Measurements from ENCODE around the gene SUFU. TPM values are rescaled to one million over a fixed set of nuclear protein-coding genes. Genes with fewer than 3 reads are reported as not detected.

Gene SUFU
- total and polyA plus RNA-seq, 2 of the 4 experiments (the other 2 are of a cell fraction) = 2.2 to 11.0 TPM

- CTCF ChIA-PET = no interaction called here
- Histone ChIP-seq H3K9me1 (ENCODE audit: insufficient read depth, low read length) (peaks cover 16% of the 10 kb centered on the region), H4K5ac (ENCODE audit: low read depth, low read length) (no peak overlapping the region), H3K9ac (ENCODE audit: low read depth, low read length) (no peak overlapping the region), H3K4me1 (ENCODE audit: control insufficient read depth, insufficient read depth, low read length) (peaks cover 11% of the 10 kb centered on the region), H3K56ac (ENCODE audit: extremely low read depth, insufficient read depth, low read length) (no peak overlapping the region), H2AFZ (replicated peaks; ENCODE audit: low read length, poor library complexity) (no peak overlapping the region), H2BK5ac (ENCODE audit: low read depth, low read length, poor library complexity, severe bottlenecking) (no peak overlapping the region), H4K20me1 (ENCODE audit: insufficient read depth, low read length) (peaks cover 3% of the 10 kb centered on the region; the same call in 1 of the 2 replicates), H3K27ac (ENCODE audit: insufficient read depth, low read length) (no peak overlapping the region), H4K91ac (ENCODE audit: insufficient read depth, low read depth, low read length) (no peak overlapping the region), H3K4ac (ENCODE audit: low read depth, low read length) (no peak overlapping the region), H2AK5ac (ENCODE audit: low read depth, low read length) (no peak overlapping the region), H2BK20ac (ENCODE audit: low read depth, low read length) (no peak overlapping the region), H2BK120ac (ENCODE audit: low read depth, low read length) (no peak overlapping the region), H2BK15ac (ENCODE audit: low read depth, low read length) (no peak overlapping the region), H3K9me3 (ENCODE audit: control insufficient read depth, insufficient read depth, low read length) (no peaks in the 10 kb centered on the region), H3K36me3 (ENCODE audit: control insufficient read depth, insufficient read depth, low read length) (no peaks in the 10 kb centered on the region), H3K4me2 (ENCODE audit: low read depth, low read length) (no peak overlapping the region), H4K8ac (ENCODE audit: low read depth in 2 of 2, low read length in 2 of 2) (no peak overlapping the region), H3K79me1 (ENCODE audit: low read depth in 1 of 2, low read length in 2 of 2) (peaks cover 23 to 47% of the 10 kb centered on the region in 2 experiments), H3K14ac (replicated peaks; ENCODE audit: low read depth, low read length) (no peak overlapping the region), H3K18ac (ENCODE audit: low read depth, low read length) (no peak overlapping the region), H2AK9ac (replicated peaks; ENCODE audit: low read depth, low read length, poor library complexity) (no peak overlapping the region), H3K4me3 (ENCODE audit: insufficient read depth, low read depth, low read length) (no peak overlapping the region), H3K23ac (ENCODE audit: low read depth, low read length) (no peak overlapping the region), H3K27me3 (ENCODE audit: control insufficient read depth, insufficient read depth, low read length) (no peaks in the 10 kb centered on the region)
- dilution Hi-C loops (cut with HindIII; ENCODE audit: low sequenced_read_pairs, unreplicated experiment) = no loop called here
- no CpG with 5 or more reads among the region's 1 CpG for WGBS, 2 experiments (ENCODE audit: extremely low coverage in 2 of 2, insufficient read length in 1 of 2)
- ATAC-seq (ENCODE audit: low read depth) (no peak), DNase-seq (no peak)
- intact Hi-C loops (cut with micrococcal nuclease) = loop anchor here (10.0 kb wide), 1 partner anchor 364 kb away; the partner anchor contains the start of gene ELOVL3
- in situ Hi-C loops (cut with MboI; ENCODE audit: low sequenced_read_pairs) = no loop called here
- POLR2A ChIA-PET (ENCODE audit: unreplicated experiment) = no interaction called here
- TF ChIP-seq NFE2L2 (IDR thresholded peaks at IDR 0.05; ENCODE audit: low read depth, low read length) = no peak
- TF ChIP-seq SMC3 (IDR thresholded peaks at IDR 0.05; ENCODE audit: low read depth, low read length) = no peak
- no peak for TF ChIP-seq MAFK (IDR thresholded peaks at IDR 0.05; ENCODE audit: low read depth, low read length)
- TF ChIP-seq USF2 (IDR thresholded peaks at IDR 0.05; ENCODE audit: low read depth, low read length) = no peak
- TF ChIP-seq FOS (IDR thresholded peaks at IDR 0.05; ENCODE audit: low read depth, low read length) = no peak
- TF ChIP-seq CHD1 (IDR thresholded peaks at IDR 0.05; ENCODE audit: low read depth, low read length) = no peak
- TF ChIP-seq CEBPB (IDR thresholded peaks at IDR 0.05; ENCODE audit: low read depth, low read length) = no peak
- TF ChIP-seq RCOR1 (IDR thresholded peaks at IDR 0.05; ENCODE audit: insufficient replicate concordance, low read length) = no peak
- no peak for TF ChIP-seq MAZ (IDR thresholded peaks at IDR 0.05; ENCODE audit: borderline replicate concordance, low read depth, low read length)
- no peak for TF ChIP-seq RFX5 (IDR thresholded peaks at IDR 0.05; ENCODE audit: low read depth, low read length)
- no peak for TF ChIP-seq BHLHE40 (IDR thresholded peaks at IDR 0.05; ENCODE audit: low read depth, low read length)
- no peak for TF ChIP-seq MXI1 (IDR thresholded peaks at IDR 0.05; ENCODE audit: borderline replicate concordance, low read depth, low read length)
- TF ChIP-seq ELK1 (IDR thresholded peaks at IDR 0.05; ENCODE audit: borderline replicate concordance, low read depth, low read length) = no peak
- no peak for TF ChIP-seq CTCF (conservative IDR thresholded peaks at IDR 0.05; ENCODE audit: low read depth, low read length)
- TF ChIP-seq RAD21 (IDR thresholded peaks at IDR 0.05; ENCODE audit: low read length) = no peak
- TF ChIP-seq POLR2A (IDR thresholded peaks at IDR 0.05; ENCODE audit: low read depth, low read length) = no peak
- BruUV-seq (replicated peaks) = no TSS peak
Observed at GRCh38 chr10:102588875-102589274, 85.1 kb downstream of the SUFU start.

Data from IMR-90 (cell line).